ENCODE data around the gene ETHE1.

Gene ETHE1

GRCh38 chr19:43545276-43545675, 18.3 kb upstream of the ETHE1 start:
- H3K14ac ChIP-seq (ENCODE audit: low read length in 2 of 2): no peak overlapping the region
- no peak overlapping the region for H3K18ac ChIP-seq (ENCODE audit: low read depth in 1 of 2, low read length in 2 of 2)
- H2BK12ac ChIP-seq (ENCODE audit: low read length in 2 of 2): no peak overlapping the region
- H2BK120ac ChIP-seq (ENCODE audit: low read depth, low read length): no peak overlapping the region
- no peak overlapping the region for H3K27ac ChIP-seq (ENCODE audit: low read length, poor library complexity, severe bottlenecking)
- H2BK5ac ChIP-seq (ENCODE audit: low read depth, low read length, poor library complexity, severe bottlenecking): no peak overlapping the region
- 94% methylated on average over 5 of the region's 5 CpGs for WGBS
- no peaks in the 10 kb centered on the region for H3K79me1 ChIP-seq (replicated peaks; ENCODE audit: low read length, poor library complexity, severe bottlenecking)
- DNase-seq: no peak
- H2BK15ac ChIP-seq (ENCODE audit: low read depth, poor library complexity, severe bottlenecking): no peak overlapping the region
- H3K36me3 ChIP-seq (ENCODE audit: control insufficient read depth in 1 of 2, insufficient read depth in 2 of 2, low read depth in 1 of 2, low read length in 2 of 2): peaks cover 60 to 68% of the 10 kb centered on the region in 2 experiments
- no peak overlapping the region for H2AK5ac ChIP-seq (ENCODE audit: low read length, severe bottlenecking)
- no peak overlapping the region for H4K8ac ChIP-seq (ENCODE audit: low read length)
- no peak overlapping the region for H3K9ac ChIP-seq (ENCODE audit: low read length)
- no peaks in the 10 kb centered on the region for H3K4me1 ChIP-seq (ENCODE audit: control insufficient read depth, insufficient read depth, low read depth, low read length)
- H3K9me3 ChIP-seq (ENCODE audit: control insufficient read depth, low read length): no peaks in the 10 kb centered on the region
- H2AFZ ChIP-seq (ENCODE audit: low read depth, low read length): no peak overlapping the region
- H3K23ac ChIP-seq (ENCODE audit: low read length in 2 of 2): no peak overlapping the region
- no peak overlapping the region for H3K4me2 ChIP-seq (ENCODE audit: low read length, poor library complexity, severe bottlenecking)
- H4K91ac ChIP-seq (ENCODE audit: low read length): no peak overlapping the region
- H3K27me3 ChIP-seq (ENCODE audit: control insufficient read depth in 1 of 2, insufficient read depth in 1 of 2, low read length in 2 of 2): no peaks in the 10 kb centered on the region
- H3K4ac ChIP-seq (ENCODE audit: low read depth in 1 of 2, low read length in 2 of 2): no peak overlapping the region
- H3K4me3 ChIP-seq (ENCODE audit: insufficient read depth in 1 of 2, low read depth in 1 of 2, low read length in 2 of 2): no peak overlapping the region

GRCh38 chr19:43544077-43544476, 17.1 kb upstream of the ETHE1 start:
- Histone ChIP-seq H3K27me3 (ENCODE audit: control insufficient read depth in 1 of 2, insufficient read depth in 1 of 2, low read length in 2 of 2) (no peaks in the 10 kb centered on the region), H3K36me3 (ENCODE audit: control insufficient read depth in 1 of 2, insufficient read depth in 2 of 2, low read depth in 1 of 2, low read length in 2 of 2) (peaks cover 62 to 74% of the 10 kb centered on the region in 2 experiments), H3K4me2 (ENCODE audit: low read length, poor library complexity, severe bottlenecking) (no peak overlapping the region), H3K9me3 (ENCODE audit: control insufficient read depth, low read length) (peaks cover 3% of the 10 kb centered on the region), H3K23ac (ENCODE audit: low read length in 2 of 2) (no peak overlapping the region), H3K9ac (ENCODE audit: low read length) (no peak overlapping the region), H3K27ac (ENCODE audit: low read length, poor library complexity, severe bottlenecking) (no peak overlapping the region), H3K4ac (ENCODE audit: low read depth in 1 of 2, low read length in 2 of 2) (no peak overlapping the region), H3K79me1 (replicated peaks; ENCODE audit: low read length, poor library complexity, severe bottlenecking) (no peaks in the 10 kb centered on the region), H2BK15ac (ENCODE audit: low read depth, poor library complexity, severe bottlenecking) (no peak overlapping the region), H3K4me3 (ENCODE audit: insufficient read depth in 1 of 2, low read depth in 1 of 2, low read length in 2 of 2) (no peak overlapping the region), H4K91ac (ENCODE audit: low read length) (no peak overlapping the region), H3K14ac (ENCODE audit: low read length in 2 of 2) (no peak overlapping the region), H2AK5ac (ENCODE audit: low read length, severe bottlenecking) (no peak overlapping the region), H4K8ac (ENCODE audit: low read length) (no peak overlapping the region), H2BK120ac (ENCODE audit: low read depth, low read length) (no peak overlapping the region), H3K18ac (ENCODE audit: low read depth in 1 of 2, low read length in 2 of 2) (no peak overlapping the region), H2BK5ac (ENCODE audit: low read depth, low read length, poor library complexity, severe bottlenecking) (no peak overlapping the region), H2BK12ac (ENCODE audit: low read length in 2 of 2) (no peak overlapping the region), H2AFZ (ENCODE audit: low read depth, low read length) (no peak overlapping the region), H3K4me1 (ENCODE audit: control insufficient read depth, insufficient read depth, low read depth, low read length) (no peaks in the 10 kb centered on the region)
- 95% methylated on average over 9 of the region's 9 CpGs for WGBS
- no peak for DNase-seq

- peaks cover 76 to 77% of the 10 kb centered on the region in 2 experiments for H3K36me3 ChIP-seq (ENCODE audit: control insufficient read depth in 1 of 2, insufficient read depth in 2 of 2, low read depth in 1 of 2, low read length in 2 of 2)
- H3K9ac ChIP-seq (ENCODE audit: low read length): no peak overlapping the region
- peaks cover 9% of the 10 kb centered on the region for H3K9me3 ChIP-seq (ENCODE audit: control insufficient read depth, low read length)
- H3K23ac ChIP-seq (ENCODE audit: low read length in 2 of 2): no peak overlapping the region
- H3K27me3 ChIP-seq (ENCODE audit: control insufficient read depth in 1 of 2, insufficient read depth in 1 of 2, low read length in 2 of 2): no peaks in the 10 kb centered on the region
- no peak overlapping the region for H2BK5ac ChIP-seq (ENCODE audit: low read depth, low read length, poor library complexity, severe bottlenecking)
- no peaks in the 10 kb centered on the region for H3K4me1 ChIP-seq (ENCODE audit: control insufficient read depth, insufficient read depth, low read depth, low read length)
- H3K4me3 ChIP-seq (ENCODE audit: insufficient read depth in 1 of 2, low read depth in 1 of 2, low read length in 2 of 2): no peak overlapping the region
- H2AFZ ChIP-seq (ENCODE audit: low read depth, low read length): no peak overlapping the region
- no peak overlapping the region for H2AK5ac ChIP-seq (ENCODE audit: low read length, severe bottlenecking)
- no peak overlapping the region for H3K27ac ChIP-seq (ENCODE audit: low read length, poor library complexity, severe bottlenecking)
- no peak overlapping the region for H2BK120ac ChIP-seq (ENCODE audit: low read depth, low read length)
- H4K8ac ChIP-seq (ENCODE audit: low read length): no peak overlapping the region
- no peak for DNase-seq
- no peak overlapping the region for H2BK12ac ChIP-seq (ENCODE audit: low read length in 2 of 2)
- WGBS: 93% methylated on average over 3 of the region's 5 CpGs
- H3K14ac ChIP-seq (ENCODE audit: low read length in 2 of 2): no peak overlapping the region
- H3K18ac ChIP-seq (ENCODE audit: low read depth in 1 of 2, low read length in 2 of 2): no peak overlapping the region
- no peak overlapping the region for H4K91ac ChIP-seq (ENCODE audit: low read length)
- no peaks in the 10 kb centered on the region for H3K79me1 ChIP-seq (replicated peaks; ENCODE audit: low read length, poor library complexity, severe bottlenecking)
- no peak overlapping the region for H3K4ac ChIP-seq (ENCODE audit: low read depth in 1 of 2, low read length in 2 of 2)
- H2BK15ac ChIP-seq (ENCODE audit: low read depth, poor library complexity, severe bottlenecking): no peak overlapping the region
- H3K4me2 ChIP-seq (ENCODE audit: low read length, poor library complexity, severe bottlenecking): no peak overlapping the region
Observed at GRCh38 chr19:43541920-43542650, 15.1 kb upstream of the ETHE1 start.

- Histone ChIP-seq H3K18ac (ENCODE audit: low read depth in 1 of 2, low read length in 2 of 2) (no peak overlapping the region), H2BK5ac (ENCODE audit: low read depth, low read length, poor library complexity, severe bottlenecking) (no peak overlapping the region), H3K79me1 (replicated peaks; ENCODE audit: low read length, poor library complexity, severe bottlenecking) (no peaks in the 10 kb centered on the region), H4K8ac (ENCODE audit: low read length) (no peak overlapping the region), H3K4ac (ENCODE audit: low read depth in 1 of 2, low read length in 2 of 2) (no peak overlapping the region), H2BK120ac (ENCODE audit: low read depth, low read length) (no peak overlapping the region), H3K4me3 (ENCODE audit: insufficient read depth in 1 of 2, low read depth in 1 of 2, low read length in 2 of 2) (no peak overlapping the region), H2AK5ac (ENCODE audit: low read length, severe bottlenecking) (no peak overlapping the region), H3K9me3 (ENCODE audit: control insufficient read depth, low read length) (peaks cover 9% of the 10 kb centered on the region), H3K27me3 (ENCODE audit: control insufficient read depth in 1 of 2, insufficient read depth in 1 of 2, low read length in 2 of 2) (no peaks in the 10 kb centered on the region), H3K14ac (ENCODE audit: low read length in 2 of 2) (no peak overlapping the region), H3K9ac (ENCODE audit: low read length) (no peak overlapping the region), H3K4me1 (ENCODE audit: control insufficient read depth, insufficient read depth, low read depth, low read length) (no peaks in the 10 kb centered on the region), H3K27ac (ENCODE audit: low read length, poor library complexity, severe bottlenecking) (no peak overlapping the region), H2AFZ (ENCODE audit: low read depth, low read length) (no peak overlapping the region), H2BK15ac (ENCODE audit: low read depth, poor library complexity, severe bottlenecking) (no peak overlapping the region), H3K23ac (ENCODE audit: low read length in 2 of 2) (no peak overlapping the region), H4K91ac (ENCODE audit: low read length) (no peak overlapping the region), H2BK12ac (ENCODE audit: low read length in 2 of 2) (no peak overlapping the region), H3K4me2 (ENCODE audit: low read length, poor library complexity, severe bottlenecking) (no peak overlapping the region), H3K36me3 (ENCODE audit: control insufficient read depth in 1 of 2, insufficient read depth in 2 of 2, low read depth in 1 of 2, low read length in 2 of 2) (peaks cover 62 to 73% of the 10 kb centered on the region in 2 experiments)
- no peak for DNase-seq
- WGBS: 100% methylated on average over 3 of the region's 3 CpGs
Observed at GRCh38 chr19:43540381-43540780, 13.4 kb upstream of the ETHE1 start.
